OCI-LY3 (cell line): Measurements from ENCODE around the gene TAX1BP1.

Experiments used
- H2AFZ ChIP-seq: fragments of 200-600, 300-600 bp; shearing (Covaris generic); 2 replicates; pipeline ENCODE4 v1.6.0; 2014; ENCODE audit warnings: antibody characterized with exemption, low read depth, low read length
- H3K27ac ChIP-seq: fragments of 200-600, 300-600 bp; sonication (generic); 2 replicates; pipeline ENCODE4 v1.5.1; 2014; ENCODE audit warnings: mild to moderate bottlenecking, low read length, moderate library complexity, mixed read lengths
- H3K27me3 ChIP-seq: fragments of 200-600, 300-600 bp; sonication (generic); 2 replicates; pipeline ENCODE4 v1.6.1; 2014; ENCODE audit warnings: low read depth, low read length, mixed read lengths
- H3K36me3 ChIP-seq: fragments of 200-600, 300-600 bp; sonication (generic); replicated peaks from 2 replicates; pipeline ENCODE3; 2014; ENCODE audit warnings: low read depth, low read length, mixed read lengths
- H3K4me1 ChIP-seq: fragments of 300-600, 200-600 bp; sonication (generic); 2 replicates; pipeline ENCODE4 v1.6.1; 2014; ENCODE audit warnings: low read length, mixed read lengths
- H3K4me2 ChIP-seq: fragments of 200-600, 300-600 bp; sonication (generic); 2 replicates; pipeline ENCODE4 v1.6.1; 2014; ENCODE audit warnings: low read length, mixed read lengths
- H3K4me3 ChIP-seq: fragments of 300-600, 200-600 bp; sonication (generic); 2 replicates; pipeline ENCODE4 v1.5.1; 2014; ENCODE audit warnings: antibody characterized with exemption, mild to moderate bottlenecking, low read length, moderate library complexity
- H3K79me2 ChIP-seq: fragments of 300-600, 200-600 bp; shearing (Covaris generic); 2 replicates; pipeline ENCODE4 v1.6.1; 2014; ENCODE audit warnings: mild to moderate bottlenecking, low read length, mixed read lengths
- H3K9ac ChIP-seq: fragments of 300-600, 200-600 bp; shearing (Covaris generic); 2 replicates; pipeline ENCODE4 v1.6.0; 2014; ENCODE audit warnings: mild to moderate bottlenecking, low read length, moderate library complexity
- H3K9me3 ChIP-seq: fragments of 200-600, 300-600 bp; shearing (Covaris generic); 2 replicates; pipeline ENCODE4 v1.6.1; 2014; ENCODE audit warnings: low read length, mixed read lengths; ENCODE audit not compliant: insufficient read depth
- H4K20me1 ChIP-seq: fragments of 200-600, 300-600 bp; sonication (generic); 2 replicates; pipeline ENCODE4 v1.6.1; 2016; ENCODE audit warnings: low read length, mixed read lengths; ENCODE audit not compliant: insufficient read depth
- EZH2phosphoT487 ChIP-seq: fragments of 200-600 bp; shearing (Covaris generic); IDR thresholded peaks from 2 replicates; pipeline ENCODE4 v1.6.1; 2018; ENCODE audit warnings: antibody characterized with exemption, mixed run types, low read depth
- TF ChIP-seq, protein P1 (sequence below): fragments of 200-600, 300-600 bp; sonication (generic); IDR thresholded peaks from 2 replicates; pipeline ENCODE4 v1.5.1; 2014; ENCODE audit warnings: antibody characterized with exemption, low read length, low read depth

Gene TAX1BP1

DNA sequence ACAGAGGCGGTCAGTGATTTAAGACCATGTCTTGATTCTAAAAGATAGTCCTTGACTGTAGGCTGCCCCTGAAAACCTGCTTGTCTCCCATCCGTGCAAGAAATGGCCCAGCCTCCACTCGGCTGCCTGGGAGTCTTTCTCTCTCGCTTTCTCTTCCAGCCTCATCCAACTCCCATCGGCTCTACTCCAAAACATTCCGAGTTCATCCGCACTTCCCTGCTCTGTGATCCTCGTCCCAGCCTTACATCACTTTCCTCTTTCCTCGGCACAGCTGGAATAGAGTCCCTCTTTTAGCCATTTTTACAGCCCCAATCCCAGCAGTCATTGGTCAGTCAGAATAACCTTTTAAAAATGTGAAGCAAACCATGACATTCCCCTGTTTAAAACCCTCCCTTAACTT lies 135.1 kb downstream of the TAX1BP1 start:
- H3K27ac ChIP-seq = no peak overlapping the region
- no peak overlapping the region for H3K4me3 ChIP-seq
- no peak for TF ChIP-seq EZH2phosphoT487
- TF ChIP-seq, protein P1, sequence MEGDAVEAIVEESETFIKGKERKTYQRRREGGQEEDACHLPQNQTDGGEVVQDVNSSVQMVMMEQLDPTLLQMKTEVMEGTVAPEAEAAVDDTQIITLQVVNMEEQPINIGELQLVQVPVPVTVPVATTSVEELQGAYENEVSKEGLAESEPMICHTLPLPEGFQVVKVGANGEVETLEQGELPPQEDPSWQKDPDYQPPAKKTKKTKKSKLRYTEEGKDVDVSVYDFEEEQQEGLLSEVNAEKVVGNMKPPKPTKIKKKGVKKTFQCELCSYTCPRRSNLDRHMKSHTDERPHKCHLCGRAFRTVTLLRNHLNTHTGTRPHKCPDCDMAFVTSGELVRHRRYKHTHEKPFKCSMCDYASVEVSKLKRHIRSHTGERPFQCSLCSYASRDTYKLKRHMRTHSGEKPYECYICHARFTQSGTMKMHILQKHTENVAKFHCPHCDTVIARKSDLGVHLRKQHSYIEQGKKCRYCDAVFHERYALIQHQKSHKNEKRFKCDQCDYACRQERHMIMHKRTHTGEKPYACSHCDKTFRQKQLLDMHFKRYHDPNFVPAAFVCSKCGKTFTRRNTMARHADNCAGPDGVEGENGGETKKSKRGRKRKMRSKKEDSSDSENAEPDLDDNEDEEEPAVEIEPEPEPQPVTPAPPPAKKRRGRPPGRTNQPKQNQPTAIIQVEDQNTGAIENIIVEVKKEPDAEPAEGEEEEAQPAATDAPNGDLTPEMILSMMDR = no peak
- no peaks in the 10 kb centered on the region for H3K36me3 ChIP-seq
- no peak overlapping the region for H2AFZ ChIP-seq
- no peaks in the 10 kb centered on the region for H3K4me1 ChIP-seq
- no peak overlapping the region for H3K4me2 ChIP-seq
- no peaks in the 10 kb centered on the region for H3K27me3 ChIP-seq
- no peaks in the 10 kb centered on the region for H3K9me3 ChIP-seq
- H3K79me2 ChIP-seq = no peaks in the 10 kb centered on the region
- no peaks in the 10 kb centered on the region for H4K20me1 ChIP-seq
- no peak overlapping the region for H3K9ac ChIP-seq

GRCh38 chr7:27875832-27876231 lies 135.9 kb downstream of the TAX1BP1 start:
- Histone ChIP-seq H3K4me3 (no peak overlapping the region), H3K79me2 (no peaks in the 10 kb centered on the region), H3K9me3 (no peaks in the 10 kb centered on the region), H3K27ac (no peak overlapping the region), H3K36me3 (no peaks in the 10 kb centered on the region), H3K4me1 (no peaks in the 10 kb centered on the region), H4K20me1 (no peaks in the 10 kb centered on the region), H3K4me2 (no peak overlapping the region), H3K27me3 (no peaks in the 10 kb centered on the region), H3K9ac (no peak overlapping the region), H2AFZ (no peak overlapping the region)
- TF ChIP-seq, protein P1 = no peak
- no peak for TF ChIP-seq EZH2phosphoT487

GRCh38 chr7:27876756-27877155 lies 136.8 kb downstream of the TAX1BP1 start:
- no peaks in the 10 kb centered on the region for H4K20me1 ChIP-seq
- H3K4me2 ChIP-seq = no peak overlapping the region
- no peak for TF ChIP-seq EZH2phosphoT487
- TF ChIP-seq, protein P1 = no peak
- H3K79me2 ChIP-seq = no peaks in the 10 kb centered on the region
- no peak overlapping the region for H3K27ac ChIP-seq
- no peaks in the 10 kb centered on the region for H3K27me3 ChIP-seq
- no peaks in the 10 kb centered on the region for H3K9me3 ChIP-seq
- H3K4me3 ChIP-seq = no peak overlapping the region
- no peak overlapping the region for H2AFZ ChIP-seq
- no peaks in the 10 kb centered on the region for H3K36me3 ChIP-seq
- H3K4me1 ChIP-seq = no peaks in the 10 kb centered on the region
- no peak overlapping the region for H3K9ac ChIP-seq
